ENCODE results near the gene QTRT2. TPM values are rescaled to one million over a fixed set of nuclear protein-coding genes. Genes with fewer than 3 reads are reported as not detected.

Gene QTRT2
- total and polyA plus RNA-seq, 11 donors: 2.0 to 12.2 (median 5.7) TPM

DNA sequence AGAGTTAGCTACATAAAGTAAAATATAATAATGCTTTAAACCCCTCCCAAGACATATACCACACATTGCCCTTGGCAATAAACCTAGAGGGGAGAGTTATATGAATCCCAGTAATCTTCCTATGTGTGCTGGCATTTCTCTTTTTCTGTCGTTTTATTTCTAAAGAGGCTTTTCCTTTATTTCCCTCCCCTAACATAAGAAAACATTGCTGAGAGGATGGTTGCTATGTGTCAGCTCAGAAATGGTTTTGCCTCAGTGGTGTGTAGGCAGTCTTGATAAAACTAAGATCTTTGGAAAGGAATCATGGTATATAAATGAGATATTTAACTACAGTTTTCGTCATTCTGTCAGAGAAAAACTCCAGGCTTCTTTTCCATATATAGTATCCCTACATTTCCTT lies 30.2 kb upstream of the QTRT2 start:
- H3K27ac ChIP-seq: no peak overlapping the region
- DNase-seq: no peak
- 71 to 75% (median 75%) methylated on average over 2 of the region's 2 CpGs for WGBS, 4 donors
- no peaks in the 10 kb centered on the region for H3K9me3 ChIP-seq
- no peak for TF ChIP-seq POLR2A (IDR thresholded peaks at IDR 0.05)
- TF ChIP-seq, protein P1, sequence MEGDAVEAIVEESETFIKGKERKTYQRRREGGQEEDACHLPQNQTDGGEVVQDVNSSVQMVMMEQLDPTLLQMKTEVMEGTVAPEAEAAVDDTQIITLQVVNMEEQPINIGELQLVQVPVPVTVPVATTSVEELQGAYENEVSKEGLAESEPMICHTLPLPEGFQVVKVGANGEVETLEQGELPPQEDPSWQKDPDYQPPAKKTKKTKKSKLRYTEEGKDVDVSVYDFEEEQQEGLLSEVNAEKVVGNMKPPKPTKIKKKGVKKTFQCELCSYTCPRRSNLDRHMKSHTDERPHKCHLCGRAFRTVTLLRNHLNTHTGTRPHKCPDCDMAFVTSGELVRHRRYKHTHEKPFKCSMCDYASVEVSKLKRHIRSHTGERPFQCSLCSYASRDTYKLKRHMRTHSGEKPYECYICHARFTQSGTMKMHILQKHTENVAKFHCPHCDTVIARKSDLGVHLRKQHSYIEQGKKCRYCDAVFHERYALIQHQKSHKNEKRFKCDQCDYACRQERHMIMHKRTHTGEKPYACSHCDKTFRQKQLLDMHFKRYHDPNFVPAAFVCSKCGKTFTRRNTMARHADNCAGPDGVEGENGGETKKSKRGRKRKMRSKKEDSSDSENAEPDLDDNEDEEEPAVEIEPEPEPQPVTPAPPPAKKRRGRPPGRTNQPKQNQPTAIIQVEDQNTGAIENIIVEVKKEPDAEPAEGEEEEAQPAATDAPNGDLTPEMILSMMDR (IDR thresholded peaks at IDR 0.05): no peak
- H3K27me3 ChIP-seq: no peaks in the 10 kb centered on the region
- H3K4me3 ChIP-seq: no peak overlapping the region
- no peaks in the 10 kb centered on the region for H3K4me1 ChIP-seq
- intact Hi-C loops (cut with DNase I): no loop called here
- ATAC-seq: no peak
- peaks cover 0 to 10% (median 0%) of the 10 kb centered on the region in 9 donors for H3K36me3 ChIP-seq

DNA sequence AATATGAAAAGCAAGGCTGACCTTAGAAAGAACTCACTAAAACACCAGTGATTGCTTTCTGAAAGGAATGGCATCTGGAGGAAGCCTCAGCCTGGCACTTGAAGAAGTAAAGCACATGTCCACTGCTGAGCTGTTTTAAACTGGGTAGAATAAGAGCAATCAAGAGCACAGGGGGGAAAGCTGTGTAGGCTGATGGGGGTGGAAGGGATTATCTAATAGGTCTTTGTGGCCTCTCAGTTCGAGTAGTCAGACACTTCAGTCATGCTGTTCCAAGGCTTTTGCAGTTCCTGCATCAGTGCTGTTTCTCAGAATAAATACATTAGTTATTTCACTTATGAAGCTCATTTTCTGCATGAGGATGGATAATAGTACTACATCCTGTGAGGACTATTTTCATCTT lies 22.8 kb upstream of the QTRT2 start:
- H3K4me3 ChIP-seq: no peak overlapping the region
- WGBS, 4 donors: 57 to 86% (median 71%) methylated on average over 1 of the region's 1 CpG

DNA sequence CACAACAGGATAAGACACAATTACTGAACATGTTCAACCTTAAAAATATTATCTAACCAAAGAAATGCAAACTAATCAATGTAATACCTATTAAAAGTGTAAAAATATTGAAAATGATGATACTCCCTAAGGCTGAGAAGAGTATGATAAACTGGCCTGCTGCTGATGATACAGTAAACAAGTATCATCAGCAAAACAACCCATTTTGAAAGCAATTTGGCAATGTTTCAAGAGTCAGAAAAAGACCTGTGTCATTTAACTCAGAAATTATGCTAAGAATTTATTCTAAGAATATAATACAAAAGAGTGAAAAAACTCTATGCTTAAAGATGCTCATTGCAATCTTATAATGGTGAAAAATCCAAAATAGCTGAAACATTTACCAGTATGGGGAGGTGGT lies 22.3 kb upstream of the QTRT2 start:
- H3K27me3 ChIP-seq: no peaks in the 10 kb centered on the region
- TF ChIP-seq, protein P1 (IDR thresholded peaks at IDR 0.05): no peak
- TF ChIP-seq POLR2A (IDR thresholded peaks at IDR 0.05): no peak
- intact Hi-C loops (cut with DNase I): no loop called here
- no peak overlapping the region for H3K4me3 ChIP-seq
- H3K4me1 ChIP-seq: no peaks in the 10 kb centered on the region
- H3K9me3 ChIP-seq: no peaks in the 10 kb centered on the region
- peaks cover 0 to 56% (median 4%) of the 10 kb centered on the region in 9 donors for H3K36me3 ChIP-seq
- no peak overlapping the region for H3K27ac ChIP-seq
- DNase-seq (no peak), ATAC-seq (no peak)

More for the DNA sequence above, 22.8 kb upstream of the QTRT2 start:
- no peak for DNase-seq
- H3K27me3 ChIP-seq: no peaks in the 10 kb centered on the region
- H3K36me3 ChIP-seq: peaks cover 0 to 56% (median 4%) of the 10 kb centered on the region in 9 donors
- no peaks in the 10 kb centered on the region for H3K4me1 ChIP-seq
- no peak overlapping the region for H3K27ac ChIP-seq
- H3K9me3 ChIP-seq: no peaks in the 10 kb centered on the region
- ATAC-seq: no peak
- TF ChIP-seq, protein P1 (IDR thresholded peaks at IDR 0.05): no peak
- no peak for TF ChIP-seq POLR2A (IDR thresholded peaks at IDR 0.05)
- intact Hi-C loops (cut with DNase I): no loop called here

DNA sequence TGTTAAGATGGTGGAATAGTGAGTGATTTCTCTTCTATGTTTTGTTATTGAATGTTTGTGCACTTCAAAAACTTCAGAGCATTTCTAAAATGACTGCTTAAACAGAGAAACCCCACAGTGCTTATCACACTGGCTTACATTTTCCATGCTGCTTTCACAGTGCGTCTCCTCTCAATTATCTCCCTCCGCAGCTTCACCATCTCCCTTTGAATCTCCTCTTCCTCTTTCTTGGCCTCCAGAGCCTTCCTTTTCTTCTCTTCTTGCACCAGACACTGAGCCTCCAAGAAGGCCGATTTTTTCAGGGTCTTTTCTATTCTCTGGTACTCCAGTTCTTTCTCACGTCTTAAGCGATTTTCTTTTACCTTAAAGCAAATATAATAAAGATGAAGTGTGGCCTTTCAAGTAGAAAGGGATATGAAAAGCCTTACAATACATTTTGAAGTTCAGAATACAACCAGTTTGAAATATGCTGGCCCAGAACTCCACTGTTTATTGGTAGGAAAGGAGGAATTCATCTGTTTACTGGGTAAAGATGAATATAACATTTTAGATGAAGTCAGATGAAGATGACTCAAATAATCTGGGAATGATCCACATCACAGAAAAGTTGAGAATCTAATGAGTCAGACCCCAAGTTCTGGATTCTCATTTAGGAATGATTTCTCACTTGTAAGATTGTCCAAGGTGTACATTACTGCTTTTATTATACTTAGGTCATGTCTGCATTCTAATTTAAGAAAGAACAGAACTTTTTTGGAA lies 21.6 kb upstream of the QTRT2 start:
- WGBS, 4 donors: 88 to 92% (median 91%) methylated on average over 5 of the region's 5 CpGs
- intact Hi-C loops (cut with DNase I): no loop called here
- ATAC-seq (no peak), DNase-seq (no peak)
- no peaks in the 10 kb centered on the region for H3K27me3 ChIP-seq
- H3K4me3 ChIP-seq: no peak overlapping the region
- H3K4me1 ChIP-seq: no peaks in the 10 kb centered on the region
- no peaks in the 10 kb centered on the region for H3K9me3 ChIP-seq
- no peak overlapping the region for H3K27ac ChIP-seq
- TF ChIP-seq, protein P1 (IDR thresholded peaks at IDR 0.05): no peak
- TF ChIP-seq POLR2A (IDR thresholded peaks at IDR 0.05): no peak
- peaks cover 0 to 60% (median 5%) of the 10 kb centered on the region in 9 donors for H3K36me3 ChIP-seq
